ENCODE results near the gene IER5. TPM values are rescaled to one million over a fixed set of nuclear protein-coding genes. Genes with fewer than 3 reads are reported as not detected.

IER5 gene
- total and polyA plus RNA-seq, 4 donors, result 18.6 to 34.5 (median 26.2) TPM

- ATAC-seq (ENCODE audit: insufficient read depth, low FRiP score) (no peak), DNase-seq (no peak)
- Histone ChIP-seq H3K4me1 (ENCODE audit: control insufficient read depth in 5 of 5, insufficient read depth in 5 of 5, low read length in 5 of 5) (peaks cover 5 to 29% (median 8%) of the 10 kb centered on the region in 5 donors), H3K9ac (ENCODE audit: insufficient read depth in 1 of 2, low read length in 2 of 2) (peak overlapping the region in 1 of 2 donors; percentile 38), H3K27ac (ENCODE audit: low read depth in 1 of 2, low read length in 1 of 2) (peak overlapping the region; percentile 66 to 89), H3K9me3 (ENCODE audit: control insufficient read depth in 4 of 4, insufficient read depth in 3 of 4, low read length in 3 of 4) (no peaks in the 10 kb centered on the region), H3K4me3 (no peak overlapping the region), H3K27me3 (ENCODE audit: control insufficient read depth in 3 of 3, insufficient read depth in 3 of 3, low read length in 2 of 3) (no peaks in the 10 kb centered on the region), H3K36me3 (ENCODE audit: control insufficient read depth in 4 of 4, insufficient read depth in 4 of 4, low read length in 4 of 4) (no peaks in the 10 kb centered on the region)
- 62 to 67% methylated on average over 3 of the region's 3 CpGs for WGBS, 2 donors
- no peak for TF ChIP-seq CTCF (IDR thresholded peaks at IDR 0.05; ENCODE audit: control extremely low read depth, extremely low read depth)
Observed at GRCh38 chr1:181106022-181106312, 17.5 kb downstream of the IER5 start.

GRCh38 chr1:181106479-181106878, 18.0 kb downstream of the IER5 start:
- Histone ChIP-seq H3K9ac (ENCODE audit: insufficient read depth in 1 of 2, low read length in 2 of 2) (no peak overlapping the region), H3K9me3 (ENCODE audit: control insufficient read depth in 4 of 4, insufficient read depth in 3 of 4, low read length in 3 of 4) (no peaks in the 10 kb centered on the region), H3K4me3 (no peak overlapping the region), H3K4me1 (ENCODE audit: control insufficient read depth in 5 of 5, insufficient read depth in 5 of 5, low read length in 5 of 5) (peaks cover 5 to 25% (median 8%) of the 10 kb centered on the region in 5 donors), H3K27me3 (ENCODE audit: control insufficient read depth in 3 of 3, insufficient read depth in 3 of 3, low read length in 2 of 3) (no peaks in the 10 kb centered on the region), H3K27ac (ENCODE audit: low read depth in 1 of 2, low read length in 1 of 2) (peak overlapping the region in 1 of 2 donors; percentile 29), H3K36me3 (ENCODE audit: control insufficient read depth in 4 of 4, insufficient read depth in 4 of 4, low read length in 4 of 4) (no peaks in the 10 kb centered on the region)
- DNase-seq (no peak), ATAC-seq (ENCODE audit: insufficient read depth, low FRiP score) (no peak)
- 50 to 54% methylated on average over 5 to 6 of the region's 6 CpGs for WGBS, 2 donors
- no peak for TF ChIP-seq CTCF (IDR thresholded peaks at IDR 0.05; ENCODE audit: control extremely low read depth, extremely low read depth)

- ATAC-seq (ENCODE audit: insufficient read depth, low FRiP score) (no peak), DNase-seq (no peak)
- H3K36me3 ChIP-seq (ENCODE audit: control insufficient read depth in 4 of 4, insufficient read depth in 4 of 4, low read length in 4 of 4), result no peaks in the 10 kb centered on the region
- 61 to 63% methylated on average over 2 of the region's 2 CpGs for WGBS, 2 donors
- peak overlapping the region in 1 of 2 donors; percentile 23 for H3K27ac ChIP-seq (ENCODE audit: low read depth in 1 of 2, low read length in 1 of 2)
- no peak overlapping the region for H3K9ac ChIP-seq (ENCODE audit: insufficient read depth in 1 of 2, low read length in 2 of 2)
- no peak overlapping the region for H3K4me3 ChIP-seq
- peaks cover 2 to 22% (median 8%) of the 10 kb centered on the region in 5 donors for H3K4me1 ChIP-seq (ENCODE audit: control insufficient read depth in 5 of 5, insufficient read depth in 5 of 5, low read length in 5 of 5)
- H3K9me3 ChIP-seq (ENCODE audit: control insufficient read depth in 4 of 4, insufficient read depth in 3 of 4, low read length in 3 of 4), result no peaks in the 10 kb centered on the region
- H3K27me3 ChIP-seq (ENCODE audit: control insufficient read depth in 3 of 3, insufficient read depth in 3 of 3, low read length in 2 of 3), result no peaks in the 10 kb centered on the region
- no peak for TF ChIP-seq CTCF (IDR thresholded peaks at IDR 0.05; ENCODE audit: control extremely low read depth, extremely low read depth)
Observed at GRCh38 chr1:181107711-181108110, 19.2 kb downstream of the IER5 start.

GRCh38 chr1:181108304-181108867, 19.9 kb downstream of the IER5 start:
- ATAC-seq (ENCODE audit: insufficient read depth, low FRiP score), result no peak
- WGBS, 2 donors, result 83 to 86% methylated on average over 7 of the region's 7 CpGs
- H3K4me1 ChIP-seq (ENCODE audit: control insufficient read depth in 5 of 5, insufficient read depth in 5 of 5, low read length in 5 of 5), result peaks cover 5 to 29% (median 12%) of the 10 kb centered on the region in 5 donors

More at GRCh38 chr1:181108304-181108867, 19.9 kb downstream of the IER5 start:
- Histone ChIP-seq H3K36me3 (ENCODE audit: control insufficient read depth in 4 of 4, insufficient read depth in 4 of 4, low read length in 4 of 4) (no peaks in the 10 kb centered on the region), H3K4me3 (no peak overlapping the region), H3K27me3 (ENCODE audit: control insufficient read depth in 3 of 3, insufficient read depth in 3 of 3, low read length in 2 of 3) (no peaks in the 10 kb centered on the region), H3K9ac (ENCODE audit: insufficient read depth in 1 of 2, low read length in 2 of 2) (no peak overlapping the region), H3K27ac (ENCODE audit: low read depth in 1 of 2, low read length in 1 of 2) (no peak overlapping the region), H3K9me3 (ENCODE audit: control insufficient read depth in 4 of 4, insufficient read depth in 3 of 4, low read length in 3 of 4) (no peaks in the 10 kb centered on the region)
- DNase-seq, result no peak
- no peak for TF ChIP-seq CTCF (IDR thresholded peaks at IDR 0.05; ENCODE audit: control extremely low read depth, extremely low read depth)
